ENCODE data around the gene UQCR10.

The UQCR10 gene

DNA sequence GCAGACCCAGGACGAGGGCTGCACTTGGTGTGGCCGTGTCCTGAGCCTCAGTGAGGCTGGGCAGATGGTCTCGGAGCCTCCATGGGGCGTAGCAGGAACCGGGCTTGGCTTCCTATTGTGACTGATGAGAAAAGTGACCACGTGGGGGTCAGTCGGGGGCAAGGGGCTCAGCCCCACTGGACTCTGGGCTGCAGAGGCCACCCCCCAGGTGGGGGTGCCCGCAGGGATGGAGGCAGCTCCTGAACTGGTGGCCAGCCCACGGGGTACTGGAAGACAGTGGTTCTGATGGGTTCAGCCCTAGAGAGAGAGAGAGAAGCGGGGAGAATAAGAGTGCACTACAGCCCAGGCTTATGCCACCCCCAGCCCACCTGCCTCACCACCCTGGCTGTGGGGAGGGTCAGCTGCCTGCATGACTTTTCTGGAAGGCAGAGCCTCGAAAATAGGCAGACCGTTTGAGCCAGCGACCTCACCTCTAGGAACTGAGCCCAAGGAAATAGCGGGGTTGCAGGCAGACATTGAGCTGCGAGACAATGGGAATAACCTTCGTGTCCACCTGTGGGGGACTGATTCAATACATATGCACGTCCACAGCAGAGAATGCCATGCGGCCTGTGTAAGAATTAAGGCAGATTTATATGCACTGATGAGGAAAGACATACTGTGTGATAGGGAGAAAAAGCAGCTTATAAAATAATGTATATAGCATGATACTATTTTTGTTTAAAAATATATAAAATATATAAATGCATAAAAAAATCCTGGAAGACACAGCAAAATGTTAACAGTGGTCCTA lies 35.9 kb upstream of the UQCR10 start:
- no peak overlapping the region for H3K27ac ChIP-seq
- TF ChIP-seq CTCF (conservative IDR thresholded peaks at IDR 0.05): no peak

DNA sequence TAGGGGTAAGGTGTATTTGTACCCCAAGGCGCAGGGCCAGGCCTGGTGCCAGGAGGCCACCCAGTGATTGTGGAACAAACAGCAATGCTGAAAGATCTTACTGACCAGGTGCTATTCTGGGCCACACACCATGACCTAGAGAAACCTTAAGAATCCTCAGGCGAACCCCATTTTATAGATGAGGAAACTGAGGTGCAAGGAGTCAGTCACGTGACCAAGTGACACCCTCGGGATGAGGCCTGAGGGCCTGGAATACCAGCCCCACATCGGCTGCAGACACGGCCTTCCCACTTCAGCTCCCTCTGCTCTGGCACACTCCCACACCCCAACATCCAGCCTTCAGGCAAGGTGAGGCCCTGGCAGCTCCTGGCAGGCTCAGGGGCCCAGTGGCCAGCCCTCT lies 34.3 kb upstream of the UQCR10 start:
- H3K27ac ChIP-seq: no peak overlapping the region
- TF ChIP-seq CTCF (conservative IDR thresholded peaks at IDR 0.05): no peak

- TF ChIP-seq CTCF (conservative IDR thresholded peaks at IDR 0.05): no peak
- H3K27ac ChIP-seq: no peak overlapping the region
Measured at GRCh38 chr22:29733362-29734201, 33.6 kb upstream of the UQCR10 start.

DNA sequence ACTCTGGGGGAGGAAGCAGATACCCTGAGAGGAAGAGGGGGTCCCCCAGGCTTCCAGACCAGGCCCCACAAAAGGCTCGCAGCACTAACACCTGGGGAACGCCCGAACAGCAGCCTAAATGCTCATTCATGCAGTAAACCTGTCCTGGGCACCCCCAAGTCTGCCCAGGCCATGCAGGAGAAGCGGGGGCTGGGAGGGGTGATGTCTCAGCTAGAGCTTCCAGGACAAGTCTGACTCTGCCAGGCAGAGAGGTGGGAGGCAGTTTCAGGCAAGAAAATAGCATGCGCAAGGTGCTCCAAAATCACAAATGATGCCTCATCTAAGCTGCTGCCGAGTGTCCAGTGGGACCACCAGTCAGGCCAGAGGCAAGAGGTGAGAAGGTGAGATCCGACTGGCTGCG lies 32.8 kb upstream of the UQCR10 start:
- no peak for TF ChIP-seq CTCF (conservative IDR thresholded peaks at IDR 0.05)
- H3K27ac ChIP-seq: no peak overlapping the region

DNA sequence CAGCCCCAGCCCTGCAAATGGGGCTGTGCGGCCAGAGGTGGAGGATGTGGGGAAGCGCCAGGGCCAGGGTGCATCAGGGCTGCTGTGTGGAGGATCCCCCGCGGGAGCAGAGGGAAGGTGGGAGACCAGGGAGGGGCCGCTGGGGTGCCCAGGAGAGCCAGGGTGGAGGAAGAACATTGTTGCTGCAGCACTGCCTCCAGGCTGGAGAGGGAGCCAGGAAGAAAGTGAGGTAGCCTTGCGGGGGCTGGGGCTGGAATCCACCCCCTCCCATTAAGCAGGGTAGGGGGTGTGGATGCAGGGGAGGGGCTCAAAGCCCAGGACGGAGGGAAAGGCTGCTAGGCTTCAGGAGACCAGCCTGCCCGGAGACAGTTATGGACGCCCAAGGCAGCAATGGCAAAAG lies 32.3 kb upstream of the UQCR10 start:
- H3K27ac ChIP-seq: no peak overlapping the region
- TF ChIP-seq CTCF (conservative IDR thresholded peaks at IDR 0.05): no peak

DNA sequence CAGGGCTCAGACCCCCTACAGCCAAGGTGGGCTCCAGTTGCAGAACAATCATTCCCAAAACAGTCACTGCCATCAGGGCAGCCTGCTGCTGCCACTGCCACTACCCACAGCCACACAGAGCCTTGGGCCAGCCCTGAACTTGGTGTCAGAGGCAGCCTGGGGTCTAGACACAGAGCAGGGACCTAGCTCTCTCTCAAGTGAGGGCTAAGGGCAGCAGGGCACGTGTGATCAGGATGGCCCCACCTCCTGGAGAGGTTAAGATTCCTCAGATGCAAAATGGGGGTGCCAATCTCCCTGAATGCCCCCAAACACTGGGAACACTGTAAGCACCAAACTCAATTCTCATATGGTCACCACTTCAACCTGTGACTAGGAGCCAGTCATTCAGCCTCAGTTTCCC lies 31.8 kb upstream of the UQCR10 start:
- TF ChIP-seq CTCF (conservative IDR thresholded peaks at IDR 0.05): no peak
- H3K27ac ChIP-seq: no peak overlapping the region

DNA sequence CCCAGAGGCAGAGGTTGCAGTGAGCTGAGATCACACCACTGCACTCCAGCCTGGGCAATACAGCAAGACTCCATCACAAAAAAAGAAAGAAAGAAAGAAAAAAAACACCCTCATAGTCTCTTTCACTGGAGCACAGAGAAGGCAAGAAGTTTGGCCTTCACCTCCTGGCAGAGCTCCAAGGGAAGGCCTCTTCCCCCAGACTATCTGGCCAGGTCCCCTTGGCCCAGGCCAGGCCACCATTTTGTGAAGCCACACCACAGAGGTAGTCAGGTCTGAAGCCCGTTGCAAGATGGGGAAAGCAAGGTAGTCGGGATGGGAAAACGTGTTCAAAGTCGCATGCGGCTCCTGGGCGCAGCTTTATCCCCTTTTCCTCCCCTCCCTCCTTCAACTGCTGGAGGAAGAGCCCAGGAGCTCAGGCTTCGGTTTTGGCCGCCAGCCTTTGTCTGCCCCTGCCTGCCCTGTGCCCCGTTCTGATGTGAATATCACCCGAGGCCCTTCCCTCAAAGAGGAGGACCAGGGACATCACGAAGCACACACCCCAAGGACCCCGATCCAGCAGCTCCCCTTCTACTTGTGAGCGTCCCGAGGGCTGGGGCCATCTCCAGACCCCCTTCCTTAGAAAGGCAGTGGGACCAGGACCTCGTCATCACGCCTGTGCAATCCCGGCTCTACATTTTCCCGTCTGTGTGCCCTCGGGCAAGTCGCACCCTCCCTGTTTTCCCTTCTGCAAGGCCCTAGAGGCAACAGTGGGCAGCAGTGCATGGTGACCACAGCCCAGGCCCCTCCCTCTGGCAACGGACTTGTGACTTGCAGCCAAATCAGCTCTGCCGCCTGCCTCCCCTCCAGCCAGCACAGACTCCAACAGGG lies 29.7 kb upstream of the UQCR10 start:
- no peak overlapping the region for H3K27ac ChIP-seq
- no peak for TF ChIP-seq CTCF (conservative IDR thresholded peaks at IDR 0.05)

Data from VCaP (cell line).